HG03575 (cell line): ENCODE measurements around the gene MS4A6A.
"Not testable (repeated sequence)": the region's sequence is repeated elsewhere in the genome, so short reads cannot be mapped to it uniquely, and the experiment has no call there.

Experiments used
- ATAC-seq: cut with Tn5 transposase; IDR thresholded peaks from one replicate; pipeline ENCODE4 v1.9.1; 2021; ENCODE audit not compliant: unreplicated experiment, insufficient number of reproducible peaks, low FRiP score; ENCODE audit errors: extremely low read depth

MS4A6A gene

GRCh38 chr11:60145677-60146076 lies 37.2 kb downstream of the MS4A6A start:
- no peak for ATAC-seq

DNA sequence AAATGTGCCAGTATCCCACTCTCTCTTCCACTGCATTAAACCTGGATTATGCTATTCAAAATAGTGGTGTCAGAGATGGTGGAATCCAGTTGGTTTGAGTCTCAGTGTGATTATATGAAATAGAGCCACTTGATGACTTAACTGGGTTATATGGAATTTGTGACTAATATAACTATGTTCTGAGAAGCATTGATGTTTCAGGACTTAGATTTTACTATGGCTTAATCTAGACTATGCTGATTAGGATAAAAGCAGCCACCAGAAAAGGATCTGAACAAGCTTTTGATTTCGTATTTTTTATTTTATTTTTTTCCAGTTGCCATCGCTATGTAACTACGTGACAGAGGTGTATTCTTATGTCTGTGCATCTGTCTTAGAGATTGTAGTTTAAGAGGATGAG lies 39.1 kb downstream of the MS4A6A start:
- no peak for ATAC-seq

DNA sequence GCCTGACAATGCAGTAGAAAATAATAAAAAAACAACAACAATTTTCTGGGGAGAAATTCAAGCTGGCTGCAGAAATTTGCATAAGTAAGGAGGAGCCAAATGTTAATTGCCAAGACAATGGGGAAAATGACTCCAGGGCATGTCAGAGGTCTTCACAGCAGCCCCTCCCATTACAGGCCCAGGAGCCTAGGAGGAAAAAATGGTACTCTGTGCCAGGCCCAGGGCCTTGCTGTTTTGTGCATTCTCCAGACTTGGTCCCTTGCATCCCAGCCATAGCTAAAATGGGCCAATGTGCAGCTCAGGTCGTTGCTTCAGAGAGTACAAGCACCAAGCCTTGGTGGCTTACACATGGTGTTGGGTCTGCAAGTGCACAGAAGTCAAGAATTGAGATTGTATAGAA lies 49.0 kb downstream of the MS4A6A start:
- no peak for ATAC-seq

DNA sequence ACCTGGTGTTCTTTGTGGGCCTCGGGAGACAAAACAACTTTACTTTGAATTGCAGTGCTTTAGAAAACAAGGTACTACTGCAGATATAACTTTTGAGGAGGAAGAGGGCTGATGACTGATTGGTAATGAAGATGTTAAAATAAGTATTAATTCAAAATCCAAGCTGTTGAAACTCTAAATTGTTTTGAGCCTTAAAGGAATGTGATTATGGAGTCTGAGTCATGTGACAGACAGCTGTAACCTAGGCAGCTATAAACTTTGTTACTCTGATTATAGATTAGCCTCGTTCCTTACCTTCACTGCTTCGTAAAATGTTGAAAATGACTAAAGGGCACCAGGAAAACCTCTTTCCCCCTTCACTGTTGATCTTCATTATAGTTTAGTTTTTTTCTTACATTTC lies 51.0 kb downstream of the MS4A6A start:
- no peak for ATAC-seq

DNA sequence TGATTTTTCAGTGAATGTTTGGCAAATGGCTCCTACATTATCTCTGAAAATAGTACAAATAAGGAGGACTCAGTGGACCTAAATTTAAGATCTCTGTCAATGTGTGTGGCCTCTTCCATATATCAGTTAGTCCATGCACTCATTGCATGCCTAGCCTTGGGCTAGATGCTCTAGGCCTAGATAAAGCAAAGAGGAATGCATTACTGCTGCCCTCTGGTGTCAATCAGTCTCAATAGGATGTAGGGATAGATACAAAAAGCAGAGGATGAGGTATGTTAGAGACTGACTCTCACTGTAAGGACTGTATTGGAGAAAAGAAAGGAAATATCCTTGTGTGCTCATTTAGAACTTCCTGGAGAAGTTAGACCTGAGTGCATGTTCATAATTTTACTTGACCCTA lies 52.4 kb downstream of the MS4A6A start:
- no peak for ATAC-seq

- ATAC-seq: no peak
These were observed 53.0 kb downstream of the MS4A6A start for GRCh38 chr11:60129853-60130252.

DNA sequence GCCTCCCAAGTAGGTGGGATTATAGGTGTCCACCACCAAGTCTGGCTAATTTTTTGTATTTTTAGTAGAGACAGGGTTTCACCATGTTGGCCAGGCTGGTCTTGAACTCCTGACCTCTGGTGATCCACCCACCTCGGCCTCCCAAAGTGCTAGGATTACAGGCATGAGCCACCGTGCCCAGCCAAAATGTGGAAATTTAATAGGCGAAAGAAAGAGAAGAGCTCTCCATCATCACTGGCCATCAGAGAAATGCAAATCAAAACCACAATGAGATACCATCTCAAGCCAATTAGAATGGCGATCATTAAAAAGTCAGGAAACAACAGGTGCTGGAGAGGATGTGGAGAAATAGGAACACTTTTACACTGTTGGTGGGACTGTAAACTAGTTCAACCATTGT lies 54.0 kb downstream of the MS4A6A start:
- ATAC-seq: not testable (repeated sequence)

- ATAC-seq: no peak
These were observed 54.5 kb downstream of the MS4A6A start for GRCh38 chr11:60128376-60128775.

GRCh38 chr11:60127311-60127811 lies 55.5 kb downstream of the MS4A6A start:
- no peak for ATAC-seq

- no peak for ATAC-seq
These were observed 56.8 kb downstream of the MS4A6A start for GRCh38 chr11:60125956-60126585.

DNA sequence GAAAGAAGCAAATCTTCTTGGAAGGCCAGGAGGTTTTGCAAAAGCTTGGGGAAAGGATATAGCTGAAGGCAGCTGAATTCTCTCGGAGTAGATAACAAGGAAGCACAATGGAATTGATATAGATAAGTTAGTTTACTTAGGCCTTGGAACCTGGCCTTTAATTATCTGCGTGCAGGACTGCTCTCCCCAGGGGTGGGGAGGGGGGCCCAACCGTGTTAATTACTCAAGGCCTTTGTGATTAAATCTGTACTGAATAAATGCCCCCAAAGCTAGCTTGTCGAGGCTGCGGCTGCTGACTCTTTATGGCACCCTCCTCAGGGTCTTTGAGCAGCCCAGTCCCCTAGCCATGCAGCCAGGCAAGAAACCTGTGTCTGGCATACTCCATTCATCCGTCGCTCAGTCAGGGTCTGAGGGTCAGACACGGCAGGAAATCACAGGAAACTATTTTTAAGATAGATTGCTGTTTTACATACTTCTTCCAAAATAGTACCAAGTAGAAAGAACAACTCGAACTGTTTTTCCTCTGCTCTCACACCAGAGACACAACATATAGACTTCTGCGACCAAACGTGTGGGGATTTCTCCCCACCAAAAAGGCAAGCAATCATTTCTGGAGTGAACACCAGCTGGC lies 58.0 kb downstream of the MS4A6A start:
- no peak for ATAC-seq
